Measurements from ENCODE around the gene ADAMTSL1. TPM values are rescaled to one million over a fixed set of nuclear protein-coding genes. Genes with fewer than 3 reads are reported as not detected.

The ADAMTSL1 gene
- total and polyA plus RNA-seq, 2 of the 13 experiments (the other 11 are each of a cell fraction or from before 2014, with no cell fraction given) = not detected

GRCh38 chr9:18585996-18586395, 112.0 kb downstream of the ADAMTSL1 start (continued):
- TF ChIP-seq ZNF609 (CRISPR knock-in tag; IDR thresholded peaks at IDR 0.05; ENCODE audit: borderline replicate concordance) = no peak
- no peak for TF ChIP-seq ZNF543 (CRISPR knock-in tag; IDR thresholded peaks at IDR 0.05)
- no peak for TF ChIP-seq ZNF597 (CRISPR knock-in tag; IDR thresholded peaks at IDR 0.05)
- no peak for TF ChIP-seq ZNF264 (CRISPR knock-in tag; IDR thresholded peaks at IDR 0.05)

GRCh38 chr9:18588002-18588401, 114.0 kb downstream of the ADAMTSL1 start:
- Histone ChIP-seq H3K4me2 (ENCODE audit: low read depth, low read length) (no peak overlapping the region), H4K20me1 (ENCODE audit: insufficient read depth, low read length) (no peaks in the 10 kb centered on the region), H3K4me3 (replicated peaks in 1 of 3; ENCODE audit: insufficient read depth in 1 of 3, low read depth in 2 of 3, low read length in 3 of 3) (no peak overlapping the region), H3K36me3 (replicated peaks in 1 of 2; ENCODE audit: control insufficient read depth in 1 of 2, insufficient read depth in 2 of 2, low read length in 2 of 2) (no peaks in the 10 kb centered on the region), H3K27ac (ENCODE audit: extremely low read length, insufficient read depth, low read length) (no peak overlapping the region), H3K4me1 (ENCODE audit: insufficient read depth, low read length) (no peaks in the 10 kb centered on the region), H3K9me3 (ENCODE audit: low read length) (no peaks in the 10 kb centered on the region), H3K79me2 (ENCODE audit: insufficient read depth, low read length) (no peaks in the 10 kb centered on the region), H2AFZ (ENCODE audit: low read length) (no peak overlapping the region), H3K27me3 (ENCODE audit: control insufficient read depth in 1 of 2, insufficient read depth in 2 of 2, low read length in 2 of 2) (no peaks in the 10 kb centered on the region), H3K9ac (ENCODE audit: insufficient read depth, low read depth, low read length) (no peak overlapping the region)
- FAIRE-seq (no peak), ATAC-seq (no peak), DNase-seq (ENCODE audit: low spot score) (no peak)
- ChIA-PET POLR2A (no interaction called here), CTCF (ENCODE audit: low intra/inter-chr PET ratio, low total read pairs) (no interaction called here)
- in situ Hi-C loops (cut with HindIII; ENCODE audit: extremely low pct_ligation_motif_present, low pct_unique_long_range_greater_than_20kb) (no loop called here), intact Hi-C loops (cut with micrococcal nuclease; ENCODE audit: unreplicated experiment) (no loop called here)
- BruUV-seq (replicated peaks) = no TSS peak
- WGBS (ENCODE audit: low lambda C conversion rate) = 0% methylated on average over 2 of the region's 2 CpGs
- no peak for TF ChIP-seq ZMAT3 (CRISPR knock-in tag; conservative IDR thresholded peaks at IDR 0.05)
- TF ChIP-seq ZNF570 (CRISPR knock-in tag; IDR thresholded peaks at IDR 0.05; ENCODE audit: borderline replicate concordance) = no peak
- no peak for TF ChIP-seq U2AF2 (IDR thresholded peaks at IDR 0.05; ENCODE audit: low read depth, low read length)
- no peak for TF ChIP-seq STAG1 (CRISPR knock-in tag; IDR thresholded peaks at IDR 0.05)
- no peak for TF ChIP-seq ZNF644 (CRISPR knock-in tag; IDR thresholded peaks at IDR 0.05; ENCODE audit: low read depth)
- TF ChIP-seq NPAS2 (CRISPR knock-in tag; IDR thresholded peaks at IDR 0.05; ENCODE audit: borderline replicate concordance) = no peak
- no peak for TF ChIP-seq SRSF9 (IDR thresholded peaks at IDR 0.05; ENCODE audit: borderline replicate concordance, insufficient read depth, low read depth, low read length, poor library complexity, severe bottlenecking)
- TF ChIP-seq ZNF674 (CRISPR knock-in tag; IDR thresholded peaks at IDR 0.05; ENCODE audit: low read depth) = no peak
- no peak for TF ChIP-seq ZXDC (CRISPR knock-in tag; IDR thresholded peaks at IDR 0.05)
- no peak for TF ChIP-seq ZNF331 (CRISPR knock-in tag; IDR thresholded peaks at IDR 0.05)
- TF ChIP-seq YY1 (IDR thresholded peaks at IDR 0.05; ENCODE audit: insufficient read depth, insufficient replicate concordance, low read depth, low read length) = no peak
- no peak for TF ChIP-seq ATAD3A (CRISPR knock-in tag; IDR thresholded peaks at IDR 0.05)
- no peak for TF ChIP-seq ZNF605 (CRISPR knock-in tag; IDR thresholded peaks at IDR 0.05)

Data from HepG2 (cell line).